GM10248 (cell line): ENCODE measurements around the gene RIC1.

Source experiments
- CTCF ChIA-PET: fragments of 300-600 bp; sonication (Branson Sonifier 250); formaldehyde crosslinking; extraction: SDS; loops from one replicate; lab custom pipeline; 2021; ENCODE audit warnings: antibody characterized with exemption; lab: Yijun Ruan, JAX
- POLR2A ChIA-PET: fragments of 350-650 bp; sonication (Branson Sonifier 250); formaldehyde crosslinking; extraction: SDS; loops from one replicate; lab custom pipeline; 2020; ENCODE audit warnings: antibody characterized with exemption; lab: Yijun Ruan, JAX
- DNase-seq: peaks from one replicate; pipeline ENCODE4 v3.0.0; 2012; ENCODE audit errors: extremely low spot score
- TF ChIP-seq, protein P1 (sequence below): IDR thresholded peaks from 2 replicates; pipeline ENCODE4 v1.5.1; 2012; ENCODE audit warnings: mild to moderate bottlenecking, low read depth; ENCODE audit errors: extremely low read depth, missing control alignments, control extremely low read depth

Gene RIC1

DNA sequence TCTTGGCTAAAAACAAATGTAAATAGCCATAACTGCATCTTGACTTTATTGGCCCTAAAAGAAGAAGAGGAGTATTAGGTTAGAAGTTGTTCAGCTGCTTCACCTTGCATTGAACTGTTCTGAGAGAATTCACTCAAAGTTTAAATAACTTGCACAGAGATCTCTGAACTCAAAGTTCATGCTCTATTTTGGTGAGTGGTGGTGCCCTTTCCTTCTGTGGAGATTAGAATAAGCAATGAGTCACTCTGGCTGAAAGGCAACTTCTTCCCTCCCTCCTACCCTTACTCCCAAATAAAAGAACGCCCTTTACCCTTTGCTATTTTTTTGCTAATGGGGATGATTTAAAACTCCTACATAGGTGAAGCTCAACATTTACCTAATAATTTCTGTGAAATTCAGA is 155.1 kb downstream of the RIC1 start:
- ChIA-PET CTCF (no interaction called here), POLR2A (no interaction called here)
- DNase-seq, result no peak
- TF ChIP-seq, protein P1, sequence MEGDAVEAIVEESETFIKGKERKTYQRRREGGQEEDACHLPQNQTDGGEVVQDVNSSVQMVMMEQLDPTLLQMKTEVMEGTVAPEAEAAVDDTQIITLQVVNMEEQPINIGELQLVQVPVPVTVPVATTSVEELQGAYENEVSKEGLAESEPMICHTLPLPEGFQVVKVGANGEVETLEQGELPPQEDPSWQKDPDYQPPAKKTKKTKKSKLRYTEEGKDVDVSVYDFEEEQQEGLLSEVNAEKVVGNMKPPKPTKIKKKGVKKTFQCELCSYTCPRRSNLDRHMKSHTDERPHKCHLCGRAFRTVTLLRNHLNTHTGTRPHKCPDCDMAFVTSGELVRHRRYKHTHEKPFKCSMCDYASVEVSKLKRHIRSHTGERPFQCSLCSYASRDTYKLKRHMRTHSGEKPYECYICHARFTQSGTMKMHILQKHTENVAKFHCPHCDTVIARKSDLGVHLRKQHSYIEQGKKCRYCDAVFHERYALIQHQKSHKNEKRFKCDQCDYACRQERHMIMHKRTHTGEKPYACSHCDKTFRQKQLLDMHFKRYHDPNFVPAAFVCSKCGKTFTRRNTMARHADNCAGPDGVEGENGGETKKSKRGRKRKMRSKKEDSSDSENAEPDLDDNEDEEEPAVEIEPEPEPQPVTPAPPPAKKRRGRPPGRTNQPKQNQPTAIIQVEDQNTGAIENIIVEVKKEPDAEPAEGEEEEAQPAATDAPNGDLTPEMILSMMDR, result no peak

DNA sequence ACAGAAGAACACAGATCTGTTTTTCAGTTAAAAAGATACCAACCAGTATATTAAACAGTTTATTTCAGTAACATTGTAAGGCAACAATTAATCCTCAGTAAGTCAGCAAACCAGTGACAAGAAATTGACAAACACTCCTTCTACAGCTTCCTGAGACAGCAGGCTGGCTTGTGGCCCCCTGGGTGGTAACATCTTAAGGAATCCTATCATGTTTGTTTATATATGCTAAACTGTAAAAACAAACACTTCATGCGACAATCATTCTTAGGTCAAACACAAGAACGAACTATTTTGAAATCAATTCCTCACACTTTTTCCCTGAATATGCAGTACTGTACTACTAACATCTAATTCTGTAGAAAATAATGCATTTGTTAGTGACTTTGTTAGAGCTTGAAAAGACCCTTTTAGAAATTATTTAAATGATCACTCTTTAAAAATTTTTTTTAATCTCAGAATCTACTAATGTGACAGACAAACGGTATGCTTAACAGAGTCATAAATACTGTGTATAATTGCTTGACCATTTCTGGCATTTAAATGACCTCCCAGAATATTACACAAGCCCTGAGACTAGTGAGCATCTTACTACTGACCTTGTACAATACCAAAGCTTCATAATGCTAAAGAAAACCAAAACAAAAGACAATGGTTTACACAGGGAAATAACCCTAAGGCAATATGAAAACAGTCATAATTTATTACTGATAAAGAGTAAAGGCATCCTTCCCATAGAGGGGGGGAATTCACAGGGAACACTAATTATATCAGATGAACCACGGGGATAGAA is 155.8 kb downstream of the RIC1 start:
- POLR2A ChIA-PET, result no interaction called here
- DNase-seq, result no peak
- CTCF ChIA-PET, result interaction anchor here (1.2 kb wide), 1 partner anchor 12 kb away, joined by 4 read pairs; no protein-coding TSS in a partner anchor
- TF ChIP-seq, protein P1, result no peak

DNA sequence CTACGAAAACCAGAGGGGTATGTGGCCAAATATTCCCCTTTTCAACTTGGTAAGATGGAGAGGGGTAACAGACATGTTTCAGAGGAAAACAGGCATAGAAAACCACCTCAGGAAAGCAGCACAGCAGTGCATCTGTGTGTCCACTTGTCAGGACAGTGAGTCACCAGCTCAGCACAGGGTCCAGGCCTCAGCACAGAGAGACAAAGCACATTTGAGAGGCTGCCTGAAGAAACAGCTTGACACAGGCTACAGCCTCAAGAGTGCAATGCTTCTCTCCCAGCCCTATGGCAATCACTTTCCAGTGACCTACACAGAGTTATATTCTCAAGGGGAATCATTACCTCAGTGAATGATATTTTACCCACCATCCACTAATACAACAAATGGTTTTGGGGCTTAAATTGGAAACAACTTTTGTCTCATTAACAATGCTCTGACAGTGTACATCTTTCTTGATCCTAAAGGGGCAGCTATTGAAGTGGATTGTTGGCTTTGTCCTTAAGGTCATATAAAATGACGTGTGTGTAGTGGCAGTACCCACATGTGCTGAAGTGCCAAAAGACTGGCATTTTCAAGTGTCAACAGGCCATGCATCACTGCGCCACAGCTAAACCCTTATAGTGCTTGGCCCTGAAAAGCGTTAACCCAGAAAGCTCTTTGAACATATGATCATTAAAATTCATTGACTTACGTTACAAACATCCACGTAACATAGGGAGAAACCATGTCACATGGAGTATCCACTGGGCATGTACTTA is 157.6 kb downstream of the RIC1 start:
- POLR2A ChIA-PET, result no interaction called here
- CTCF ChIA-PET, result interaction anchor here (1.7 to 1.9 kb wide), 2 partner anchors 13 to 35 kb away, joined by 4 to 6 read pairs; no protein-coding TSS in a partner anchor
- TF ChIP-seq, protein P1, result no peak
- DNase-seq, result no peak

DNA sequence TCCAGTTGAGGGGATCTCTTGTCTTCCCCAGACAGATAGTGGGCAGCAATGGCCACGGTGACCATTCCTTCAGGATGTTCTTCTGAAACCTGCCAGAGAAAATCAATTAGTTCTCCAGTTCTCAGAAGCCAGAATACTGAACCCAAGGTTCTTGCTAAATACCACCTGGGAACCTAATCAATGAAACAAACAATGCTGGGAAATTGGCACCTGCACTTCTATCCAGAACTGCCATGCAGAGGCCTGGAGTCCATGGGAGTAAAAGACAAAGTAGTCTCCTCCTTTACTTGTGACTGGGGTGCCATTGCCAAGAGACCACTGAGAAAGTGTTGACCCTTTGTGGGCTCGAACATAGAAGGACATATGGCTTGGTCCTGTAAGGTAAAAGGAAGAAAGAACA is 158.3 kb downstream of the RIC1 start:
- no peak for DNase-seq
- ChIA-PET CTCF (interaction anchor here (0.9 to 1.9 kb wide), 3 partner anchors 13 to 35 kb away, joined by 3 to 6 read pairs (median 4); no protein-coding TSS in a partner anchor), POLR2A (no interaction called here)
- TF ChIP-seq, protein P1, result no peak

DNA sequence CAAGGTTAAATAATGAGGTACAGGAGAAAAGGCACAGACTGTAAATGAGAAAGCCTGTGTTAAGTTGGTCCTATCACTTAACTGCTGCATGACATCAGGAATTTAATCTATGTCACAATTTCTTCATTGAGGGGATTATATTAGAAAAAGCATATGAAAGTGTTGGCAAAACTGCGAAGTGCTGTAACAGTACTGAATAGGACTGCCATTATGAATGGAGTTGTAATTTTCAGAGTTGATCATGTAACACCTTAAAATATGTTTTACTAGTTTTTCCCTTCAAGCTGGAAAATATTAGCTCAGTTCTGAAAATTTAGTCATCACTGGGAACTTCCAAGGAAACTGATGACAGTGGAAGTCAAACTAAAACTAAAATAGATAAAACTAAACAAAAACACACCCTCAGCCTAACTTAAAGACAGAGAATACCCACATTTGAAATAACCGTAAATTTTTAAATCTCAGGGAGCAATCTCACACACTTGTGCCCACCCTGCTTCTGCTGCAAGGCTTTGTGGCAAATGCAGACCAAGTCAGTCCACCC is 158.9 kb downstream of the RIC1 start:
- no peak for DNase-seq
- ChIA-PET CTCF (interaction anchor here (0.9 kb wide), 1 partner anchor 13 kb away, joined by 3 read pairs; no protein-coding TSS in a partner anchor), POLR2A (no interaction called here)
- TF ChIP-seq, protein P1, result no peak

DNA sequence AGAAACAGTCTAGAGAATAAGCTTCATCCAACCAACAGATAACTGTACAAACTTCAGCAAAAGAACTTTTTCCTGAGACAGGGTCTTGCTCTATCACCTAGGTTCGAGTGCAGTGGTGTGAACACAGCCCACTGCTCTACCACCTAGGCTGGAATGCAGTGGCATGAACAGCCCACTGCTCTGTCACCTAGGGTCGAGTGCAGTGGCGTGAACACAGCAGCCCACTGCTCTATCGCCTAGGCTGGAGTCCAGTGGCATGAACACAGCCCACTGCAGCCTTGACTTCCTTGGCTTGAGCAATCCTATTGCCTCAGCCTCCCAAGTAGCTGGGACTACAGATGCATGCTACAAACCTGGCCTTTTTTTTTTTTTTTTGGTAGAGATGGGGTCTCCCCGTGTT is 160.6 kb downstream of the RIC1 start:
- no peak for DNase-seq
- CTCF ChIA-PET, result interaction anchor here (0.9 kb wide), 1 partner anchor 11 kb away, joined by 4 read pairs; no protein-coding TSS in a partner anchor
- TF ChIP-seq, protein P1, result no peak
- POLR2A ChIA-PET, result no interaction called here
